ENCODE data around the gene PLK1.

GRCh38 chr16:23642246-23642774, 36.4 kb upstream of the PLK1 start:
- no peak for TF ChIP-seq CTCF (IDR thresholded peaks at IDR 0.05; ENCODE audit: poor library complexity, severe bottlenecking)
- TF ChIP-seq POLR2AphosphoS5 (IDR thresholded peaks at IDR 0.05) = no peak
- no peak for TF ChIP-seq EZH2 (IDR thresholded peaks at IDR 0.05; ENCODE audit: borderline replicate concordance, insufficient read depth, low read length, poor library complexity, severe bottlenecking)
- TF ChIP-seq, protein P1, sequence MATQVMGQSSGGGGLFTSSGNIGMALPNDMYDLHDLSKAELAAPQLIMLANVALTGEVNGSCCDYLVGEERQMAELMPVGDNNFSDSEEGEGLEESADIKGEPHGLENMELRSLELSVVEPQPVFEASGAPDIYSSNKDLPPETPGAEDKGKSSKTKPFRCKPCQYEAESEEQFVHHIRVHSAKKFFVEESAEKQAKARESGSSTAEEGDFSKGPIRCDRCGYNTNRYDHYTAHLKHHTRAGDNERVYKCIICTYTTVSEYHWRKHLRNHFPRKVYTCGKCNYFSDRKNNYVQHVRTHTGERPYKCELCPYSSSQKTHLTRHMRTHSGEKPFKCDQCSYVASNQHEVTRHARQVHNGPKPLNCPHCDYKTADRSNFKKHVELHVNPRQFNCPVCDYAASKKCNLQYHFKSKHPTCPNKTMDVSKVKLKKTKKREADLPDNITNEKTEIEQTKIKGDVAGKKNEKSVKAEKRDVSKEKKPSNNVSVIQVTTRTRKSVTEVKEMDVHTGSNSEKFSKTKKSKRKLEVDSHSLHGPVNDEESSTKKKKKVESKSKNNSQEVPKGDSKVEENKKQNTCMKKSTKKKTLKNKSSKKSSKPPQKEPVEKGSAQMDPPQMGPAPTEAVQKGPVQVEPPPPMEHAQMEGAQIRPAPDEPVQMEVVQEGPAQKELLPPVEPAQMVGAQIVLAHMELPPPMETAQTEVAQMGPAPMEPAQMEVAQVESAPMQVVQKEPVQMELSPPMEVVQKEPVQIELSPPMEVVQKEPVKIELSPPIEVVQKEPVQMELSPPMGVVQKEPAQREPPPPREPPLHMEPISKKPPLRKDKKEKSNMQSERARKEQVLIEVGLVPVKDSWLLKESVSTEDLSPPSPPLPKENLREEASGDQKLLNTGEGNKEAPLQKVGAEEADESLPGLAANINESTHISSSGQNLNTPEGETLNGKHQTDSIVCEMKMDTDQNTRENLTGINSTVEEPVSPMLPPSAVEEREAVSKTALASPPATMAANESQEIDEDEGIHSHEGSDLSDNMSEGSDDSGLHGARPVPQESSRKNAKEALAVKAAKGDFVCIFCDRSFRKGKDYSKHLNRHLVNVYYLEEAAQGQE (IDR thresholded peaks at IDR 0.05; ENCODE audit: borderline replicate concordance) = no peak
- no peak for TF ChIP-seq MXI1 (conservative IDR thresholded peaks at IDR 0.05; ENCODE audit: poor library complexity, severe bottlenecking)
- TF ChIP-seq RAD21 (conservative IDR thresholded peaks at IDR 0.05) = no peak
- no peak for TF ChIP-seq EP300 (conservative IDR thresholded peaks at IDR 0.05; ENCODE audit: poor library complexity, severe bottlenecking)
- no peak for TF ChIP-seq TAF1 (IDR thresholded peaks at IDR 0.05; ENCODE audit: low read depth)
- no peak for TF ChIP-seq SMC3 (conservative IDR thresholded peaks at IDR 0.05; ENCODE audit: poor library complexity)

Data from neural cell (in vitro differentiated cells).